ENCODE measurements around the gene PKD1.
"Not testable (repeated sequence)": the region's sequence is repeated elsewhere in the genome, so short reads cannot be mapped to it uniquely, and the experiment has no call there.

The PKD1 gene

DNA sequence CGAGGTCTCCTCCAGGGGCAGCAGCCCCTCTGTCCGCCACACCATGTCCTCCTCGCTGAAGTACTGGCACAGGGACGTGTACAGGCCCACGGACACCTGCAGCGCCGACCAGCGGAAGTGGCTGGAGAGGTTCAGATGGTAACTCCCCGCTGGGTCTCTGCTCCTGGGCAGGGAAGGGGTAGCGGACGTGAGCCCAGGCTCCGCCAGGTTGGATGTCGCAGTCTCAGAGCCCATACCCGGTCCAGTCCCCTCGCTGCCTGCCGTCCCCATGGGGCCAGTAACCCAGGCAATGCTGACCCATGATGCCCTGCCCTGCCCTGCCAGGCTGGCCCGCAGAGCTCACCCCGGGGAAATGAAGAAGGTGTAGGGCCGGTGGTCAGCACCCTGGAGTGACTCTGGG is 33.2 kb downstream of the PKD1 start:
- DNase-seq (ENCODE audit: low read depth in 2 of 2), result no peak
- no peak overlapping the region for H3K4me3 ChIP-seq (replicated peaks in 1 of 2; ENCODE audit: low read depth in 2 of 2, low read length in 2 of 2)
- TF ChIP-seq, protein P1, sequence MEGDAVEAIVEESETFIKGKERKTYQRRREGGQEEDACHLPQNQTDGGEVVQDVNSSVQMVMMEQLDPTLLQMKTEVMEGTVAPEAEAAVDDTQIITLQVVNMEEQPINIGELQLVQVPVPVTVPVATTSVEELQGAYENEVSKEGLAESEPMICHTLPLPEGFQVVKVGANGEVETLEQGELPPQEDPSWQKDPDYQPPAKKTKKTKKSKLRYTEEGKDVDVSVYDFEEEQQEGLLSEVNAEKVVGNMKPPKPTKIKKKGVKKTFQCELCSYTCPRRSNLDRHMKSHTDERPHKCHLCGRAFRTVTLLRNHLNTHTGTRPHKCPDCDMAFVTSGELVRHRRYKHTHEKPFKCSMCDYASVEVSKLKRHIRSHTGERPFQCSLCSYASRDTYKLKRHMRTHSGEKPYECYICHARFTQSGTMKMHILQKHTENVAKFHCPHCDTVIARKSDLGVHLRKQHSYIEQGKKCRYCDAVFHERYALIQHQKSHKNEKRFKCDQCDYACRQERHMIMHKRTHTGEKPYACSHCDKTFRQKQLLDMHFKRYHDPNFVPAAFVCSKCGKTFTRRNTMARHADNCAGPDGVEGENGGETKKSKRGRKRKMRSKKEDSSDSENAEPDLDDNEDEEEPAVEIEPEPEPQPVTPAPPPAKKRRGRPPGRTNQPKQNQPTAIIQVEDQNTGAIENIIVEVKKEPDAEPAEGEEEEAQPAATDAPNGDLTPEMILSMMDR (IDR thresholded peaks at IDR 0.05; ENCODE audit: low read depth, low read length), result no peak

DNA sequence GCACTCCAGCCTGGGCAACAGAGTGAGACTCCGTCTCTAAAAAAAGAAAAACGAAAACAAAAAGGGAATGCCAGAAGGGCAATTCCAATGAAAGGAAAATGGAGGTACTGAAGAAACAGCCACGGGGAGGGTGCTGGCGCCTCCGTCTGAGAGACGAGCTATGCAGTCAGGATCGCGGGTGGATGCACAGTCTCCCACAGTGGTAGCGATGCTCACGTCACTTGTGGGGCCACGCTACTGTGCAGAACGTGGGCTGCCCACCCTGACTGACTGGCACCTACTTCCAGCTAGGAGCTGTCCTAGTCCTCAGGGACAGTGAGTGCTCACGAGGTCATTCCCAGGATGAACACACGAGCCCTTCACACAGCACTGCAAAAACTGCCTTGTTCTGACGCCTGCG is 34.1 kb downstream of the PKD1 start:
- not testable (repeated sequence) for H3K4me3 ChIP-seq (replicated peaks in 1 of 2; ENCODE audit: low read depth in 2 of 2, low read length in 2 of 2); DNase-seq (ENCODE audit: low read depth in 2 of 2)

DNA sequence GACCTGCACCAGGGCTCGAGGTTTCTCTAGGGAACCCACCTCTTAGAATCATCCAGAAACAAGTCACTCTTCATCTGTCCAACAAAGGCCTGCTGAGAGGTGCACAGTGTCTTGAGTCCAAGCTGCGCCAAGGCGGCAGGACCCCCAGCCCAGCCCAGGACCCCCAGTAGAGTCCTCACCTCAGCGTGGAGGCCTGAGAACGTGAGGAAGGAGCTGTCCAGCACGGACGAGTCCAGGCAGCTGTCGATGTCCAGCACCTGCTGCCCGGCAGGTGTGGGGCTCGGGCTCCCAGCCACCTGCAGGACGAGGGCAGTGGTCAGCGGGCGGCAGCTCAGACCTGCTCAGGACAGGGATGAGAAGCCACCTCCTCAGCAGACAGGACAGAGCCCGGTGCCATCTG is 38.0 kb downstream of the PKD1 start:
- H3K4me3 ChIP-seq (replicated peaks in 1 of 2; ENCODE audit: low read depth in 2 of 2, low read length in 2 of 2); DNase-seq (ENCODE audit: low read depth in 2 of 2): not testable (repeated sequence)

DNA sequence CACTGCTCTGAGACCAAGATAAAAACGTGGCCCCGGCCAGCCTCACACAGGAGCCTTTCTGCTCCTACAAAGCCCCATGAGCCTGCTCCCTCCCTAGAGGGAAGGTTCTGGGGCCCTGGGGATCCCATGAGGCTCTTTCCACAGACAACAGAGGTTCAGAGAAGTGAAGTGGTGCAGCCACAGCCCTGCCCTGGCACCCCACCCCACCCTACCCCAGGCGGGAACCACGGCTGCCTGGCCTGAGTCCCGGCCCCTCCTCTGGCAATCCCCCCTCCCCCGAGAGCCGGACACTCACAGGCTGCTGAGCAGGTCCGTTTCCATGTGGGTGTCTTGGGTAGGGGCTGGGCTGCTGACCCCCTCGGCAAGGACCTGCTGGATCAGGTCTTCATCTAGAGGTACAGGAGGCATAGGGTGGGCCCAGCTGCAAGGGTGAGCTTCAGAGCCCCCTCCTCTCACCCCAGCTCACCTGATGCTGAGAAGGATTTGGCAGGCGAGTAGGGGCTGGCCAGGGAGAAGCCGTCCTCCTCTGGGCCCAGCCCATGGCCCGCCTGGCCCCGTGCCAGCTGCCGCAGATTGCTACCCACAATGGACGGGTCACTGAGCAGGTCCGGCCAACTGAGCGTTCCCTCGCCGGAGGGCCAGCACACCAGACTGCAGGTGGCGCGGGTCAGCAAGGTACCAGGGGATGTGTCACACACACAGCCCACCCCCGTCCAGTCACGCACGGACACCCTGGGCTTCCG is 38.7 kb downstream of the PKD1 start:
- H3K4me3 ChIP-seq (replicated peaks in 1 of 2; ENCODE audit: low read depth in 2 of 2, low read length in 2 of 2), result no peak overlapping the region
- DNase-seq (ENCODE audit: low read depth in 2 of 2), result no peak
- TF ChIP-seq, protein P1 (IDR thresholded peaks at IDR 0.05; ENCODE audit: low read depth, low read length), result no peak

DNA sequence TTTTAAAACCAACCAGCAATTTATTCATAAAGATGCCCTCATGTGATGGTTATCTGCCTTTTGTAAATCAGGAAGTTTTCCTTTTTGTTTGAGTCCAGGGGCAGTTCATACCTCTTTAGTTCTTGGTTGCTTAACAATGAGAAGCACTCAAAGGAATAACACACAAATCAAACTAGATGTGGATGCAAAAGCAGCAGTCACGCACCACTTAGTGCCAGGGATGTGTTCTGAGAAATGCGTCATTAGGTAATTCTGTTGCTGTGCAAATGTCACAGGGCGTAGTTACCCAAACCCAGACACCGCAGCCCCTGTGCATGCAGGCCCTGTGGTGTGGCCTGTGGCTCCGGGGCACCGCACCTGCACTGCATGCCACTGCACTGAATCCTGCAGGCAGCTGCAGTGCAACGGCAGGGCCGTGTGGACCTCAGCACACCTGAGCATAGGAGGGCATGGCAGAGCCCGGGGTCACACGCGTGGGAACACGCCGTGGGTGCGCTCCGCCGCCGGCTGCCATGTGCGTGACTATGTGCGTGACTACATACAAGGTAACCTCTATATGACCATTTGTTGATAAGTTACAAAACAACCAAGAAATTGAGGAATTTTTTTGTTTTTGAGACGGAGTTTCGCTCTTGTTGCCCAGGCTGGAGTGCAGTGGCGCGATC is 39.6 kb downstream of the PKD1 start:
- no peak overlapping the region for H3K4me3 ChIP-seq (replicated peaks in 1 of 2; ENCODE audit: low read depth in 2 of 2, low read length in 2 of 2)
- no peak for DNase-seq (ENCODE audit: low read depth in 2 of 2)

DNA sequence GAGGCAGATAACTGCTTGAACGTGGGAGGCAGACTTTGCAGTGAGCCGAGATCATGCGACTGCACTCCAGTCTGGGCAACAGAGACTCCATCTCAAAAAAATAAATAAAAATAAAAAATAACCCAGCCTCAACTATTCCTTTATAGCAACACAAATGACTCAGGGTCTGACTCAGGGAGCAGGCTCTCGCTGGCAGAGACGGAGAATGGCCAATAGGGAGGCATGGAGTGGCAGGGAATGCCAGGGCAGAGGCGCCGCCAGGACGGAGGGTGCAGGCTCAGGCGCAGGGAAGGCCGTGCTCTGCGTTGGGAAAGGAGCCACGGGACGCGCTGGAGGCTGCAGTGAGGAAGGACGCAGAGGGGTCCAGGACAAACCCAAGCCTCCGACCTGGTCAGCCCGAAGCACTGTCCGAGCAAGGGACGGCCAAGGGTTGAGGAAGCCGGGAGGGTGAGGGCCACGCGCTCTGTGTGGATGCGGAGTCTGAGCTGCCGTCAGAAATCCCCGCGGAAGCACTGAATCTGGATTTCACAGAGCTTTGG is 40.3 kb downstream of the PKD1 start:
- peak in 1 of 2 donors; percentile 50 for DNase-seq (ENCODE audit: low read depth in 2 of 2)
- no peak overlapping the region for H3K4me3 ChIP-seq (replicated peaks in 1 of 2; ENCODE audit: low read depth in 2 of 2, low read length in 2 of 2)
- TF ChIP-seq, protein P1 (IDR thresholded peaks at IDR 0.05; ENCODE audit: low read depth, low read length), result no peak

More for the DNA sequence above, 39.6 kb downstream of the PKD1 start:
- TF ChIP-seq, protein P1 (IDR thresholded peaks at IDR 0.05; ENCODE audit: low read depth, low read length), result no peak

DNA sequence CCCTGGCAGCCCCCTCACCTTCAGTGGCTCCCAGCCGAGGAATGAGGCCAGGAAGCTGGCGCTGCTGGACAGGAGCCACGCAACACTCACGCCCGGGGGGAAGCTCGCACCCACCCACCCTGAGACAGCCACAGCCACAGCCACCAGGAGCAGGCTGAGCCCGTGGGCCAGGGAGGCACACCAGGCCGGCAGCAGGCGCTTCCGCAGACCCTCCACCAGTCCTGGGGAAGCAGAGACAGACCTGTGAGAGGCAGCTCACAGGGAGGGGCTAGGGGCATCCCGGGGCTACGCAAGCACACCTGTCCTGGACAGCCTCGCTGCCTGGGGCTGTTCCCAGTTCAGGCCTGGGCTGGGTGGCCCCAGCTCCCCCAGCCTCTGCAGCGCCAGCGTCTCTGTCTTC is 41.9 kb downstream of the PKD1 start:
- DNase-seq (ENCODE audit: low read depth in 2 of 2), result no peak

More for the DNA sequence above, 41.9 kb downstream of the PKD1 start:
- TF ChIP-seq, protein P1 (IDR thresholded peaks at IDR 0.05; ENCODE audit: low read depth, low read length), result no peak
- H3K4me3 ChIP-seq (replicated peaks in 1 of 2; ENCODE audit: low read depth in 2 of 2, low read length in 2 of 2), result no peak overlapping the region

Data from cardiac fibroblast (primary cell).